UCSD-AML1 (cell line): ENCODE results near the gene PCDH9.

Source experiments
- DNase-seq: peaks from one replicate; lab custom pipeline; 2025; ENCODE audit not compliant: unreplicated experiment; lab: John Stamatoyannopoulos, UW

Gene PCDH9

GRCh38 chr13:66503890-66504289 is 726.2 kb downstream of the PCDH9 start:
- no peak for DNase-seq

DNA sequence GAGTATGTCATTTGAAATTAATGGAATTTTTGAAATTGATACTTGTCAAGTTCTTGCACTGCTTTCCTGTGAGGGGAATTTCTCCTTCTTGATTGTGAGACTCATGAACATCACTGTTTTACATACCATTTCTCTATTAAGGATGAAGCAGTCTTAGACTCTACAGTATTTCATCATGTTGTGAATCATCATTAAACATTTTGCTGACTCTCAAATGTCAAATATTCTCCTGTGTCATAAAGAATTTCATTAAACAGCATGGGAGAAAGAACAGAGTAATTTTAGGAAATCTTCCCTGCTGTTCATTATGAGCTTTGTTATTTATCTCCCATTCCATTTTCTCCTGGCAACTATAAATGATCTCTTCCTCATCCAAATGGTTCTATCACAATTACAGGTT is 729.0 kb downstream of the PCDH9 start:
- DNase-seq, result no peak

DNA sequence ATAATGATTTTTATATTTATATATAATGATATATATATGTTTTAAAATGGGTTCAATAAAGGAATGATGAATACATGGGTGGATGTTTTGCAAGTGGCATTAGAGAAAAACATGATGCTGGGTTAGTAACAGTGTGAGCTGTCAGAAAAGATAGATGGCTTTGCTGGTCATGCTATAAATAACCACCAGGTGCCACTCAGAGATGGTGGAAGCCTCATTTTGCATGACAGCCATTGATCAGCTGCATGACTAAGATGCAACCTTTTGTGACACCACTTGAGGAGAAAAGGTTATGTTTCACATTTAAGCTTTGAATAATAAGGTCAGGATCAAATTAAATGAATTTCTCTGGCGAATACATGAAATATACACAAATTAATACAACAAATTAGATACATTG is 737.7 kb downstream of the PCDH9 start:
- no peak for DNase-seq

DNA sequence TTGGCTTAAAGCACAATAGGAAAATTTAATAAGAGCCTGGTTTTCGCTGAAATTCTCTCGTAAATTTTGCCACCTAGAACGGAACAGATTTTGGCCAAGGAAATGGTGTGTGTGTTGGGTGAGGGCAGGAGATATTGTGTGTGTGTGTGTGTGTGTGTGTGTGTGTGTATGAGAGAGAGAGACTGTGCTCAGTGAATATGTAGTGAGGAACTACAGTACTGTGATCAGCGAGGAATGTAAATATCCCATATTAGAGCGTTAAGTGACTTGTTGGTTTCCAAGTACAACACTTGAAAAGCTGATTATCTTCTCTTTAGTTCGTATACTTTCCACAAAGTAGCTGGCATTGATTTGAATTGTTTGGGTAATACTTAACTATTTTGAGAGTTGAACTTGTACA is 738.9 kb downstream of the PCDH9 start:
- no peak for DNase-seq

GRCh38 chr13:66489586-66489985 is 740.5 kb downstream of the PCDH9 start:
- no peak for DNase-seq

GRCh38 chr13:66489172-66489571 is 741.0 kb downstream of the PCDH9 start:
- DNase-seq, result no peak

GRCh38 chr13:66483712-66484111 is 746.4 kb downstream of the PCDH9 start:
- DNase-seq, result no peak

- DNase-seq, result no peak
These were observed 747.3 kb downstream of the PCDH9 start for GRCh38 chr13:66482836-66483235.

GRCh38 chr13:66477816-66478215 is 752.3 kb downstream of the PCDH9 start:
- no peak for DNase-seq

DNA sequence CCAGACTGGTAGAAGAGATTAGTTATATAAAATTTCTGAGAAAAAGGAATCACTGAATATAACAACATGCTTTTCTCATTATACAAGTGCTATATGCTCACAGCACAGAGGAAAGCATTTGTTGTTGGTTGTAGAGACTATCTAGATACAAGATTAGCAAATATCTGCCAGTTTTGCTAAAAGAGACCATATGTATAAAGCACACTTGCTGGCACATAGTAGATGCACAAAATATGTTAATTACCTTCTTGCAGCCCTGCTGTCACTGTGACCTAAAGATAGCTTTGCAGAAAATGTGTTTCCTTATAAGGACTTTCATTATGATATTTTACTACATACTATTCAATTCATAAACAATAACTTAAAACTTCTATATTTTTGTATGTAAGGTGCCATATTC is 755.1 kb downstream of the PCDH9 start:
- DNase-seq, result no peak

DNA sequence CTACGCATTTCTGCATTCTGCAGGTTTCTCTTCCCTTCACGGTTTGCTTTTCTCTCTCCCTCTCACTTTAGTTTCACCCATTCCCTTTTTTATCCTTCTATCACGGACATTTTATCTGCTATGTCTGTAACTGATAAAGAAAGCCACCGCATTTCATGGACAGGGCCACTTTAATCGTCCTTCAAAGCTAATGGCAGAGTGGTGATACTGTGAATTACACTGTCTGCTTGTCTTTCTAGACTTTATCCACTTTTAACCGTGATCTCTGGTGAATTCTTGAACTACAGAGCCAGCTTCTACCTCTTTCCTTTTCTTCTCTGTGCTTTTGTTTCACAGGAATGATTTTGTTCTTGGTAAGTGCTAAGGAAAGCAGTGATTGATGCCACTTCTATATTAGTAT is 760.4 kb downstream of the PCDH9 start:
- no peak for DNase-seq

DNA sequence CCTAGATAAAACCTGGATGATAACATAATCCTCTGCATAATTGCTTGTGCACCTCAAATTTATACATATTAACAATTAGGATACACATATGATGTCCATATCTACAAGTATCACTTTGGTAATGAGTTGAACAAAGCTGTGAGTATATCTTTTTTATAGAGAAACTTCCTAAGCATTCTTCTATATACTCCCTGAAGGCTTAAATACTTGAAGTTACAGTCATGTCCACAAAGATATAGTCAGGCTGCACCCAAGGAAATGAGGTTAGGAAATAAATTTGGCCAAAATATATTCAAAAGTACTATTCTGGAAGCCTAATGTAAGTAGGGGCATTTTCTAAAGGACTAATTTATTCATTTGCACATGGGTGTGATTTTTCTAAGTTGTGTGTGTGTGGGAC is 761.5 kb downstream of the PCDH9 start:
- no peak for DNase-seq

DNA sequence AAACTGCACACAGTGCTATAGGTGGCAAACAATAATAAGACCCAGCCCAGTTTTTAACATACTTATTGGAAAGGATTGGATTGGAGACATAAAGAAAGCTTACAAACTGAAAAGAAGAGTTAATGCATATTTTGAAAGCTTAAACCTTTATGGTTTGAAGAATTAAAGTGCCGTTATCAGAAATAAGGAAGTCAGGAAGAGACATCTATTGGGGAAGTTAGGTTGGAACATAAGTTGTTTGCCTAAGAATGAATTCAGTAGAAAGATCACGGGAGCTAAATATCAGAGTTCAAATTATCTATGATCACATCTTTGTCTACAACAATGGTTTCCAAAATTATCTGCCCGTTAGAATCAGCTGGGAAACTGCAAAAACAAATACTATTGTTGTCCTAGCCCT is 767.9 kb downstream of the PCDH9 start:
- no peak for DNase-seq

- DNase-seq, result no peak
These were observed 769.1 kb downstream of the PCDH9 start for GRCh38 chr13:66461021-66461420.

DNA sequence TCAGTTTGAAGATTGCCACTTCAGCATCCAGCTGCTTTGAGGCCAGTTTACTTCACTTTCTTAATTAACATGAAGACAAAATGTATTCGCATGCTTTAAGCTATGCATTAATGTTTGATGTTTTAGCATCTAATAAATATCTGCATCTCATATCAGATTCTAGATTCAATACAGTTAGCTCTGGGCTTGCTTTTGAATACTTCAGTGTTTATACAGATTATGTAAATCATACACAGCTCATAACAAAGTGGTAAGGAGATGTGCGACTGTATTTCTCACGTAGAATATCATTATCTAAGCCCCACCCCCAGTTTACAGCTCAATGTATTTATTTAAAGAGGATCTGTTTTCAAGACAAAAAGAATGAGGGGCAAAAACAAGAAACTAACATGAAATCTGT is 770.5 kb downstream of the PCDH9 start:
- DNase-seq, result no peak

- DNase-seq, result no peak
These were observed 771.0 kb downstream of the PCDH9 start for GRCh38 chr13:66459143-66459542.

DNA sequence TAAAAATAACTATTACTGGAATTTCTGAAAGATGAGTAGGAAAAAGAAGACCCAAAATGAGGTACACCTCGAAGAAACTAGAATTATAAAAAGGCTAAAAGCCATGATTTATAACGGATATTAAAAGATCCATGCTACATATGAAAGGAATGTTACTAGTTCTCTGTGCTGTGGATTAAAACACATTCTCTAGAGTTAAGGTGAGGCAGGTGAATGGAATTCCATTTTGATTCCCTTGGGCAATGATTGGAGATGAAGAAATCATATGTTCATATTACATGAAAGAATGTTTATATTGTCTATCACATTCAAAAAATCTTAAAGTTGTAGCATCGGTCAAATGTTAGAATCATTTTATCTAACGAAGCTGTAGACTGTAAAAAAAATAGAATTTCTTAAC is 783.7 kb downstream of the PCDH9 start:
- no peak for DNase-seq

GRCh38 chr13:66443926-66444325 is 786.2 kb downstream of the PCDH9 start:
- no peak for DNase-seq

DNA sequence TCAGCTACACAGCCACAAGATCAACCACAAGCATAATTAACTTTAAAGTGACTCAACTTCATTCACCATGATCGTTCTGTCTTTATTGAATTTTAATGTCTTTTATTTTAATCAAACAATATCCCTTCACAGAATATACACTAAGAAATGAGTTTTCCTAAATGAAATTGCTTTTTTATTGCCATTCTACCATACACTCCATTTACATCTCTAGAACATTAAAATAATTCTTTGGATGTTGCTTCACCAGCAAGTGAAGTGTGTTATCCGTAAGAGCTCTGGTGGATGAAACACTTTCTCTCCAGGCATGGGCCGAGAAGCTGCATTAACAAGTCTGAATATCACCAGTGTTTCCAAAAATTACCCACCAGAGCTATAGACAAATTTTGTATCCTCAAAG is 789.2 kb downstream of the PCDH9 start:
- no peak for DNase-seq

DNA sequence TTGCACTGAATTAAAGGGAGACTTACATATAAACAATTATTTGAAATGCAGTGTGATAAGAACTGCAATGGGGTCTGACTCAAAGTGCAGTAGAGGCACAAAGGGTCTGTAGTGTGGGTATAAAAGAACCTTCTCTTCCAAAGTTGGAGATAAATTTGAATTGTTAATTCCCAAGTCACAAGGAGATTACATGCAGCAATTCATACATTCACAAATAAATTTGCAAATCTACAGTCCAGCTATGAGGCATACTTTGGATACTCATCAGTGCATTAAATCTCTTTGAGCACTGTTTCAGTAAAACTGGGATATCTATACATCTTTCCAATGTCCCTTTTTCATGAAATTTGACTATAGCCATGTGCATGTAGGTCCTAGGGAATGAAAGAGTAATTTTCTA is 799.4 kb downstream of the PCDH9 start:
- DNase-seq, result no peak

DNA sequence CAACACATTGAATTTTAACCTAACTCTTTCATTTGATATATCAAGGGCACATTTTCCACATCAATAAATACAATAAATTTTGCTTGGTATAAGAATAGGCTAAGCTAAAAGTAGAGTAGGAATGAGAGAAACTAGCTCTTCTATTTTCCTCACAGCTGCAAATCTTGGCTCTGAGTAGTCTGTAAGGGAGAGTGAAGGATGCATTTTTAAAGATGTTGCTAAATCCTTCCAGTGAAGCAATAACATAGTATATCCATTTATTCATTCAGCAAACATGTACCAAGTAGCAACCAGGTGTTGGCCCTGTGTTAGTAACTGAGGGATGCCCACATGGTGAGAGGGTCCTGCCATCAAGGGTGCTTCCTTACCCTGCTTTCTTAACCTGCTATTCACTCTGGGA is 799.9 kb downstream of the PCDH9 start:
- no peak for DNase-seq

GRCh38 chr13:66429156-66429555 is 801.0 kb downstream of the PCDH9 start:
- DNase-seq, result no peak

GRCh38 chr13:66427458-66427861 is 802.7 kb downstream of the PCDH9 start:
- DNase-seq, result no peak

GRCh38 chr13:66425741-66426140 is 804.4 kb downstream of the PCDH9 start:
- DNase-seq, result no peak
